HG03280 (cell line): ENCODE data around the gene PTPRM.
A peak's percentile ranks its signal among the peaks of the same experiment; 100 is the strongest.

Source experiments
- ATAC-seq: cut with Tn5 transposase; IDR thresholded peaks from one replicate; pipeline ENCODE4 v1.9.1; 2021; ENCODE audit warnings: mild to moderate bottlenecking, moderate library complexity; ENCODE audit not compliant: unreplicated experiment

Gene PTPRM

GRCh38 chr18:7566567-7567473 lies at the start of gene PTPRM:
TSS of gene PTPRM (plus strand) at chr18:7567316. CDS start at chr18:7567819, 503 bp downstream.
- ATAC-seq, result peak; percentile 83

- no peak for ATAC-seq
Observed at GRCh38 chr18:7517852-7518251, 49.3 kb upstream of the PTPRM start.

GRCh38 chr18:7520200-7520785 lies 46.8 kb upstream of the PTPRM start:
- ATAC-seq, result no peak

- no peak for ATAC-seq
Observed at GRCh38 chr18:7521226-7521856, 45.8 kb upstream of the PTPRM start.

- ATAC-seq, result no peak
Observed at GRCh38 chr18:7523772-7524171, 43.3 kb upstream of the PTPRM start.

- ATAC-seq, result no peak
Observed at GRCh38 chr18:7524786-7525185, 42.3 kb upstream of the PTPRM start.

GRCh38 chr18:7532942-7533341 lies 34.2 kb upstream of the PTPRM start:
- ATAC-seq, result no peak

- no peak for ATAC-seq
Observed at GRCh38 chr18:7535436-7536205, 31.5 kb upstream of the PTPRM start.

- no peak for ATAC-seq
Observed at GRCh38 chr18:7537145-7537544, 30.0 kb upstream of the PTPRM start.

GRCh38 chr18:7541835-7542234 lies 25.3 kb upstream of the PTPRM start:
- no peak for ATAC-seq

- ATAC-seq, result no peak
Observed at GRCh38 chr18:7544686-7545085, 22.4 kb upstream of the PTPRM start.

GRCh38 chr18:7545734-7546133 lies 21.4 kb upstream of the PTPRM start:
- ATAC-seq, result no peak

GRCh38 chr18:7548221-7548620 lies 18.9 kb upstream of the PTPRM start:
- no peak for ATAC-seq

- ATAC-seq, result no peak
Observed at GRCh38 chr18:7548721-7549120, 18.4 kb upstream of the PTPRM start.

- no peak for ATAC-seq
Observed at GRCh38 chr18:7557973-7558372, 9.1 kb upstream of the PTPRM start.

GRCh38 chr18:7558769-7559168 lies 8.3 kb upstream of the PTPRM start:
- no peak for ATAC-seq

- ATAC-seq, result no peak
Observed at GRCh38 chr18:7559709-7560319, 7.3 kb upstream of the PTPRM start.

GRCh38 chr18:7561909-7562460 lies 5.1 kb upstream of the PTPRM start:
- ATAC-seq, result no peak

GRCh38 chr18:7562491-7562890 lies 4.6 kb upstream of the PTPRM start:
- no peak for ATAC-seq

- ATAC-seq, result no peak
Observed at GRCh38 chr18:7565677-7566076, 1.4 kb upstream of the PTPRM start.

GRCh38 chr18:7566244-7566566 lies 911 bp upstream of the PTPRM start:
- no peak for ATAC-seq
